ENCODE data around the gene MATN1.
A peak's percentile ranks its signal among the peaks of the same experiment; 100 is the strongest.

MATN1 gene

GRCh38 chr1:30744060-30744756 lies 20.8 kb upstream of the MATN1 start:
- peak; percentile 21 for DNase-seq

GRCh38 chr1:30743584-30744059 lies 20.2 kb upstream of the MATN1 start:
- DNase-seq: no peak

DNA sequence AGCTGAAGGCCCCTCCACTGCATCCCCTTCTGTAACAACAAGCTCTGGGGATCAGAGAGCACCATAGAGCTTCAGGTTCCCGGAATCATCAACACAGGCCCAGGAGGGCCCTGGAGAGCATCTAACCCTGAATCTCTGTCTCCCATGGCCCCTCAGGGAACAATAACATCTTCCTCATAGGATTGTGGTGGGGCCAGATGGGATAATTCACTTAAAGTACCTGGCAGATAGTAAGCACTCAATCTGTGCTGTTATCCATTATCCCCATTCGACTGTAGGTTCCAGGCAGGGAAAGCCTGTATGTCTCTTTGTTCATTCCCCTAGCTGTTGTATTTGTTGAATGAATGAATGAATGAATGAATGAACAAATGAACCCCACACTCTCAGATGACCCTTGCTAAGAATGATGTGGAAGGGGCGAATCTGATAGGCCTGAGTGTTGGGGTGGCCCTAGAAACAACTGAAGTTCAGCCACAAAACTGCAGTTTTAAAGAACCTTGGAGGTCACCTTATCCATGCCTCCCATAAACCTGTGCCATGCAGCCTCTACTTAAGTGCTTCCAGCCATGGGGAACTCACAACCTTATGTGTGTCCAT lies 19.7 kb upstream of the MATN1 start:
- DNase-seq: no peak

GRCh38 chr1:30742300-30742962 lies 19.0 kb upstream of the MATN1 start:
- no peak for DNase-seq

GRCh38 chr1:30741239-30741894 lies 18.0 kb upstream of the MATN1 start:
- DNase-seq: no peak

- no peak for DNase-seq
Observed at GRCh38 chr1:30740251-30741238, 17.2 kb upstream of the MATN1 start.

GRCh38 chr1:30739601-30740000 lies 16.2 kb upstream of the MATN1 start:
- DNase-seq: no peak

DNA sequence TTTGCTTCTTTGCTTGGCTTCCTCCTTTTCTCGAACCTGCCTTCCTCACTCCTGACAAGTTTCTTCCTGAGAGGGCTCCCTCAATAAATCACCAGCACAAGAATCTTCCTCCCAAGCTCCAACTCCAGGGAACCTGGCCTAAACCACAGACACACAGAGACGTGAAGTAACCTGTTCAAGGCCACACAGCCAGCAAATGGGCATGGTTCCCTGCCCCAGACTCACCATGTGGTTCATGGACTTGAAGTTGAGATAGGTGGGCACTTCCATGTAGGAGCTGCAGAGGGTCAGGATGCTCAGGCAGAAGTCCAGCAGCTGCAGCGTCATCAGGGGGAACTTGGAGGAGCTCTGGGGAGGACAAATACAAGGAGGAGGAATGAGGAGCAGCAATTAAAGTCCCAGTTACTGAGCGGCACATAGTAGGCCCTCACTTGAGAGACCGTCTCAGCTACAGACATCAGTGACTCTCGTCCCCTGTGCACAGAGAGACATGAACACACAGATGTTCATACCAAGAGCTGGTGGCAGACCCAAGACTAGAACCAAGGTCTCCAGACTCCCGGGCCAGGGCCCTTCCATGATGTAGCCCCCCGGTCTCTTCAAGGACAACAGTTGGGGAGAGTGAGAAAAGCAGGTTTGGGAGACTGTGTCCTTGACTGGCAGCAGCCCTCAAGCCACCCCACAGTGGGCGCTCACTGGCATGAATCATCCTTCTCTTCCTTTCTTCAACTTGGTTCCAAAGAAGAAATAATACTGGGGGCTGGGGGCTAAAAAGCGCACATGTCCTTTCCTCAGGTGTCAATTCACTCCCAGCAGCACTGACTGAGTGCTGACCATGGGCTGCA lies 15.6 kb upstream of the MATN1 start:
- DNase-seq: no peak

DNA sequence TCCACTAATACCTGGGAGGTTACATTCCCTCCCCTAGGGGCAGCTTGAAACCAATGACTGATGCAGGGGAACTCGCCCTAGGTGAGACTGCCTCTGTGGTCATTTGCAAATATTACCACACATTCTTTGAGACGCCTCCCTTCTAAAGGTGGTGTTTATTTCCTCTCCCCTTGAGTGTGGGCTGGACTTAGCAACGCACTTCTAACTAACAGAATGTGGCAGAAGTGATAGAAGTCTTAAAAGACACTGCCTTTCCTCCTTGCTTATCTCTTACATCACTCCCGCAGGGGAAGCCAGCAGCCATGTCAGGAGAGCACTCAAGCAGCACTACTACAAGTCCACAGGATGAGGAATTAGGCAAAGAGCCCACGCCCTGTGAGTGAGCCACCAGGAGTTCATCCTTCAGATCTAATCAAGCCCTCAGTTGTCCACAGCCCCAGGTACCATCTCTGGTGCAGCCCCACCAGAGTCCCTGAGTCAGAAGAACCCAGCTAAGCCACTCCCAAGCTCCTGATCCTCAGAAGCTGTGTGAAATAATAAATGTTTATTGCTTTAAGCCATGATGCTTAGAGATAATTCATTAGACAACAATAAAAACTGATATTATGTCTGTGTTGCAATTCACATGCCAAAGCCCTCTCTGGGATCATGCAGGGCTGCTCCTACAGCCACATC lies 14.8 kb upstream of the MATN1 start:
- DNase-seq: no peak

DNA sequence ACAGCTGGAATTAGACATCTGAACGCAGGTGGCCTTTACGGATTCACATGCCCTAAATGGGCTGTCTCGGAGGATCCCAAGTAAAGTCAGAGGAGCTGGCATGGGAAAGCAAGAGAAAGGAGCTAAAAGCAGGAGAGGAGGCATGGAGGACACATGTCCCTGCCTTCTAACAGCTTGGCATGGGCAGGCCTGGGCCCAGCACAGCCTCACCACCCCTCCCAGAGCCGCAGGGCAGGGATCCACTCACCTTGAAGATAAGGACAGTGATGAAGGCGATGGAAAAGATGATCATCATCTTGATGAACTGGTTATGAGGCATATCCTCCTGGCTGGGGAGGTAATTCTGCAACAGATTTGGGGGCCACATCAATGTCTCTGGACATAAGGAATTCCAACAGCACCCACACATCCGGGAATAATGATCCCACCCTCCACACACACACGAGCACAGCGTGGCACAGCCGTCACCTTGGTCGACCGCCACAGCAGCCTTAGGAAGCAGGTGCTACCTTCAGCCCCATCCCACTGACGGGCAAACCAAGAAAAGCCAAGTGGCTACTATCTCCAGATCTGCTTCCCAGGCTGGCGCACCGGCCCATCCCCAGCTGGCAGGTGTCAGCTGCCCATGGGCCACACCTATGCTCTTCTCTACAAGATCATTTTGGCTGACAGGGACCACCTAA lies 14.1 kb upstream of the MATN1 start:
- no peak for DNase-seq

DNA sequence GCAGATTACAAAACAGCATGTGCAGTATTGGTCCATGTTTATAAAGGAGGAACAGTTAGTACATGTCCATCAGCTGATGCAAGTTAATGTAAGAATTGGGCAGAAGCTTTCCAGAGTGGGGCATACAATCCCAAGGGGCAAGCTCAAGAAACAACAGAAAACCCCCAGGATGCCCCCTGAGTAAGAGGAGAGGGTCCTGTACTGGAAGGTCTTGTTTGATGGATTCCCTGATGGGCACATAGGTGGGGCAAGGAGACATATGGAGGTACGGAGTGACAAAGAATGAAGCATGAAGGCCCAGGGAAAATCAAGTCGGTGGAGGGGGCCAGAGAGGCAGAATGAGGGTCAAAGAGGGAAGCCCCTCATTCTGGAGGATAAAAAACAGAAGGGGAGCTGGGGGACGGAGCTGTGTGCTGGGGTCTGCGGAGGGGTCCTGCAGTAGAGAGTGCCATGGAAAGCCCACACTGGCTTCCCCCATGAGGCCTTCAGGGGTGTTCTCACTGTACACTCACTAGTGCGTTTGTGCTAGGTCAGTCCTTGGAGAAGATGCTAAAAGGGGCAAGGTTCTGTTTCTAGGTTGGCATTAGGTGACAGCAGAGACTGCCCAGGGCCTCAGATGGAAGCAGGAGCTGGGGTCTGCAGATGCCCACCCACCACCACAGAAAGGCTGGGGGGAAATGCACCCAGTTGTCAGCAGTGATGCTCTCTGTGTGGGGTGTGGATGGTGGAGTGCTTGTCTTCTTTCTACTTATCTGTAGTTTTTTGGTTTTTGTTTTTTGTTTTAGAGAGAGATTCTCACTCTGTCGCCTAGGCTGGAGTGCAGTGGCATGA lies 12.5 kb upstream of the MATN1 start:
- DNase-seq: no peak

- no peak for DNase-seq
Observed at GRCh38 chr1:30735124-30735523, 11.7 kb upstream of the MATN1 start.

DNA sequence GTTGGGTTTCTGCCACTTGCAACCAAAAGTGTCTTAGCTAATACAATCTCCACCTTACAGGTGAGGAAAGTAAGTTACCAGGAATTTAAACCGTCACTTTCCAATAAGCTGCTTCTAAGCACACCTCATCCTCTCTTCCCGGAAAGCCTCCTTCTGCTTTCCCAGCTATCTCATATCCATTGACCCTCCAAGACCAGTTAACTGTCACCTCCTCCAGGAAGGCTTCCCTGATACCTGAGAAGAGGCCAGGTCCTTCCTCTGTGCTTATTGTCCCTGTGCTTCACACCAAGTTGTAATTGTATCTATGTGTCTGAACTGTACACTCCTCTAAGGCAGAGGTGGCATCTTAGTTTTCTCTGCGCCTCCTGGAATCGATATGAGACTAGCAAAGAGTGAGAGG lies 11.2 kb upstream of the MATN1 start:
- no peak for DNase-seq

GRCh38 chr1:30734106-30734505 lies 10.7 kb upstream of the MATN1 start:
- no peak for DNase-seq

DNA sequence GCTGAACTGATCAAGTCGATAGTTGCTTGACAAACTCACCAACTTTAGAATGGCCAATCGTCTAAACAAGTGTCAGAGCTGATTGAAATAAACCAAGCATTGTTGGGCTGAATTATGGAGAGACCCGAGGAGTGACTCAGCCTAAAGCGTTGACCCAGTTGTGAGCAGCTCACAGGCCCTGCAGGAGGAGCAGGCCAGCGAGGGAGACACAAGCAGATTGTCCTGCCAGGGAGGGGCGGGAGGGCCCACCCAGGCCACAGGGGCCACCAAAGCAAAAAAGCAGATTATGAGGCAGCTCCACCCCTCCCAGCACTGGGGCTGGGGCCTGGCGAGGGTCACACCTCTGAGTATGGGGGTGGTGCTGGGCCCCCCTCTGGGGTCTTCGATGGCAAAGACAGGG lies 10.1 kb upstream of the MATN1 start:
- DNase-seq: no peak

DNA sequence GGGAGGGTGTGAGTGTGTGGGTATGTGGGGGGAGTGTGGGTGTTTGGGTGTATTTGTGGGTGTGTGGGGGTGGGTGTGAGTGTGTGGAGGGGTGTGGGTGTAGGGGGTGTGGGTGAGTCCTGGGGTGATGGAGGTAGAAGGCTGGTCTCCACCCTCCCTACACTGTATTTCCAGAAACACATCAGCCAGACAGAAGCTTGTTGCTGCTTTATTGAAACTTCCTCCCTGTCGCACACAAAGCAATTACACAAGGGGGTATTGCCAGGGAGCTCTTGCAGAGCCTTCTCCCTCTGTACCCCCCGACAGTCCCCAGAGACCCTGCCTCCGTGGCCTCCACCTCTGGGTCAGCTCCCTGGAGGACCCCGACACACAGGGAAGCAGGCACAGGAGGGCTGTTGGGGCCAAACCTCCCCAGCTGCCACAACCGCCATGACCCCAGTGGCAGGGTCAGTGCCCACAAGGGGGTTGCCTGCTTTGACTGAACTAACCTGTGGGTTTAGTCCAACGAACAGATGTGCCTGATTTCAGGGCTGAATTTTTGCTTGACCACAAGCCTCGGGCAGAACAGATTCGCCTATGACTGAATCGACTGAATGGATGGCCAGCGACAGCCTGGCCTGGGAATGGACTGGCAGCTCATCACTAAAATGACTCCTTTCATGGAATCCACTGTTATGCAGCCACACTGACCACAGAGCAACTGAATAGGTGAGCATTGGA lies 9.1 kb upstream of the MATN1 start:
- peak; percentile 44 for DNase-seq

- DNase-seq: no peak
Observed at GRCh38 chr1:30731806-30732276, 8.5 kb upstream of the MATN1 start.
